Germinal center (tissue), 1 donor: Measurements from ENCODE around the gene ATP13A1.
"Not testable (repeated sequence)": the region's sequence is repeated elsewhere in the genome, so short reads cannot be mapped to it uniquely, and the experiment has no call there.

ENCODE experiments used
- DNase-seq: peaks from one replicate; pipeline ENCODE4 v3.0.0; 2012; ENCODE audit warnings: mixed read lengths, low spot score

ATP13A1 gene

DNA sequence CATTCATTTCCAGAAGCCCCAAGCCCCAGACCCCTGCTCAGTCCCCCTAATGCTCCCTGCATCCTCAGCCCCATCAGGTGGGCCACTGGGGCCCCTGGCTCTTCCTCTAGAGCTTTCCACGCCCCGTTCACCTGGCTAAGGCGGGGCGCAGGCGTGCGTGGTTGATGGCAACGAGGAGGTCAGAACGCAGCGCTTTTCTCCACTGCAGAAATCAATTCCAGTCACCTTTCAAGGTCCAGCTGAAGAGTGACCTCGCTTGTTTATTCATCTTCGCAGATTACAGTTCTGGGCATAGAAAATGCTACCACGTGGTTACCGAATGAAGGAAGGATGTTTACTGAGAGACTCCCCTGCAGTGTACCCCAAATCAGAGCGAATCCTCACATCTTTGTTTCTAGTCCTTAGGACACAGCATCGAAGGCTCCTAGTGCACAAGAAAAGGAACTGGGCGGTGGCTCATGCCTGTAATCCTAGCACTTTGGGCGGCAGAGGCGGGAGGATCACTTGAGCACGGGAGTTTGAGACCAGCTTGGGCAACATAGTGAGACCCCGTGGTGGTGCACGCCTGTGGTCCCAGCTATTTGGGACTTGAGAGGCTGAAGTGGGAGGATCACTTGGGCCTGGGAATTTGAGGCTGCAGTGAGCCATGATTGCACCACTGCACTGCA, 44.2 kb downstream of the ATP13A1 start:
- DNase-seq: no peak

GRCh38 chr19:19618219-19619051, 45.0 kb downstream of the ATP13A1 start, which contains the start of gene PBX4:
PBX4 (minus strand) TSS chr19:19618687; CDS start chr19:19618629, 58 bp downstream.
- peak; percentile 98 for DNase-seq

- DNase-seq: no peak
Measured at GRCh38 chr19:19615086-19615485, 48.4 kb downstream of the ATP13A1 start.

- DNase-seq: no peak
Measured at GRCh38 chr19:19613506-19613905, 50.0 kb downstream of the ATP13A1 start.

GRCh38 chr19:19610376-19611202, 52.9 kb downstream of the ATP13A1 start:
- no peak for DNase-seq

DNA sequence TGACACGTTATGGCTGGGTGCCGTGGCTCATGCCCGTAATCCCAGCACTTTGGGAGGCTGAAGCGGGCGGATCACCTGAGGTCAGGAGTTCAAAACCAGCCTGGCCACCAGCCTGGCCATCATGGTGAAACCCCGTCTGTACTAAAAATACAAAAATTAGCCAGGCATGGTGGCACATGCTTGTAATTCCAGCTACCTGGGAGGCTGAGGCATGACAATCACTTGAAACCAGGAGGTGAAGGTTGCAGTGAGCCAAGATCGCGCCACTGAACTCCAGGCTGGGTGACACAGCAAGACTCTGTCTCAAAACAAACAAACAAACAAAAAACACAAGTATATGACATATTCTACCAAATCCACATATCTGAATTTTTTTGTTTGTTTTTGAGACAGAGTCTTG, 56.8 kb downstream of the ATP13A1 start:
- DNase-seq: not testable (repeated sequence)

DNA sequence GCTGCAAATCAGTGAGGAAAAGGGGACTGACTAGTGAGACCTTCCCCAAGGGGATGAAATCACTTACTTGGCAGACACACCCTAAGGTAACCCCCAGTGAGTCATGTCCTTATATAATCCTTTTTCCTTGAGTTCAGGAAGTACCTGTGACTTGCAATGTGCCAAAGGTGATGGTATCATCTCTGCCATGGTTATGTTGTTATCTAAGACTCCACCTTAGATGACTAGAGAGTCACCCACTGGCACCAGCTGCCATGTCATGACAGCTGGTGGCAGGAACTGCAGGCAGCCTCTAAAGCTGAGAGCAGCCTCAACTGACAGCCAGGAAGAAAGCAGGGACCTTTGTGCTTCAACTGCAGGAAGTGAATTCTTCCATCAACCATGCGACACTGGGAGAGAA, 57.5 kb downstream of the ATP13A1 start:
- no peak for DNase-seq

GRCh38 chr19:19602713-19603324, 60.7 kb downstream of the ATP13A1 start:
- no peak for DNase-seq

DNA sequence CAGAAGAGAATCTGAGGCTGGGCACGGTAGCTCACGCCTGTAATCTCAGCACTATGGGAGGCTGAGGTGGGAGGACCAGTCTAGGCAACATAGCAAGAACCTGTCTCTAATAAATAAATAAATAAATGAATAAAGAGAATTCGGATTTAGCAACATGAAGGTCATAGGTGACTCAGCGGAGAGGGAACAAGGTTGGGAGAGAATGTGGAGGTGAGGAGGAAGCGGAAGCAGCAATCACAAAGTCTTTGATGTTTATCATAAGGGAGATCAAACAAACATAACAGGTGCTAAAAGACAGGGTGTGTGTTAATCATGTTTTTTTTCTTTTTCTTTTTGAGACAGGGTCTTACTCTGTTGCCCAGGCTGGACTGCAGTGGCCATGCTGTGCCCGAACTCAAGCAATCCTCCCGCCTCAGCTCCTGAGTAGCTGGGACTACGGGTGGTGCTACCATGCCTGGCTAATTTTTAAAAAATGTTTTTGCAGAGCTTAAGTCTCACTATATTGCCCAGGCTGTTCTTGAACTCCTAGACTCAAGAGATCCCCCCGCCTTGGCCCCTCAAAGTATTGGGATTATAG, 61.3 kb downstream of the ATP13A1 start:
- DNase-seq: no peak

DNA sequence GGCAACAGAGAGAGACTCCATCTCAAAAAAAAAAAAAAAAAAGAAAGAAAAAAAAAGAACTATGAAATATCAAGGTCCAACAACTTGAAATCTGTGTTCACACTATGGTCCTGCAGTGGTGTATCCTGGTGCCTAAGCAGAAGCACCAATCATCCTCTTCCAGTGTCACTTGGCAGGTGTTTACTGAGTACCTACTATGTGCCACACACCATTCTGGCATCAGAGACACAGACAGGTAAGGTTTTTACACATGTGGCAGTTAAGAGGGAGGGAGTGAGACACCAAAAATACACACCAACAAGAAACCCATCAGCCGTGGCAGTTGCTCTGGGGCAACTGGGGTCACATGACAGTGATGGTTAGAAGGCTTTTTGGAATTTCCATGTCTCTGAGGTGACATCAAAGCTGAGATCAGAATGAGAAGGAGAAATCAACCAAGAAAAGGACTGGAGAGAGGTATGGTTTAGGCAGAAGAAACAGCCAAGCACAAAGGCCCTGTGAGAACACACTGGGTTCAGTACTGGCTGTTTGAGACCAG, 62.6 kb downstream of the ATP13A1 start:
- DNase-seq: no peak

- DNase-seq: peak; percentile 37
Measured at GRCh38 chr19:19598728-19599451, 64.6 kb downstream of the ATP13A1 start.

DNA sequence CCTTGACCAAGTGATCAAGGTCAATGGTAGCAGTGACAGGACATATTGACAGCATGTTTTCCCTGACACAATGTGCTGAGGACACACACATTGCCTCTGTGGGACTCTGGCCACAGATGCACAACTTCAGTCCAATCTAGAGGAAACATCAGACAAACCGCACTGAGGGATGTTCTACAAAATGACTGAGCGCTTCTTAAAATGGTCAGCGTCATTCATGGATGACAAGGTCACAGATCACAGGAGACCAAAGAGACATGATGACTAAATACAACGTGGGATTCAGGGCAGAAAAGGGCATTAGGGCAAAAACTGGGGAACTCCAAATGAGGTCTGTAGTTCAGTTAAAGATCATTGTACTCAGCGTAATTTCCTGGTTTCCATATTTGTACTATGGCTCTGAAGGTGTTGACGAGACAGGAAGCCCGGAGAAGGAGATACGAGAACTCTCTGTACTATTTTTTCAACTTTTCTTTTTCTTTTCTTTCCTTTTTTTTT, 65.6 kb downstream of the ATP13A1 start:
- DNase-seq: peak; percentile 72
